ENCODE data around the gene RHCG. TPM values are rescaled to one million over a fixed set of nuclear protein-coding genes. Genes with fewer than 3 reads are reported as not detected.
"Not testable (repeated sequence)": the region's sequence is repeated elsewhere in the genome, so short reads cannot be mapped to it uniquely, and the experiment has no call there.

Gene RHCG
- total RNA-seq, 2 experiments from 2014 or later = not detected

DNA sequence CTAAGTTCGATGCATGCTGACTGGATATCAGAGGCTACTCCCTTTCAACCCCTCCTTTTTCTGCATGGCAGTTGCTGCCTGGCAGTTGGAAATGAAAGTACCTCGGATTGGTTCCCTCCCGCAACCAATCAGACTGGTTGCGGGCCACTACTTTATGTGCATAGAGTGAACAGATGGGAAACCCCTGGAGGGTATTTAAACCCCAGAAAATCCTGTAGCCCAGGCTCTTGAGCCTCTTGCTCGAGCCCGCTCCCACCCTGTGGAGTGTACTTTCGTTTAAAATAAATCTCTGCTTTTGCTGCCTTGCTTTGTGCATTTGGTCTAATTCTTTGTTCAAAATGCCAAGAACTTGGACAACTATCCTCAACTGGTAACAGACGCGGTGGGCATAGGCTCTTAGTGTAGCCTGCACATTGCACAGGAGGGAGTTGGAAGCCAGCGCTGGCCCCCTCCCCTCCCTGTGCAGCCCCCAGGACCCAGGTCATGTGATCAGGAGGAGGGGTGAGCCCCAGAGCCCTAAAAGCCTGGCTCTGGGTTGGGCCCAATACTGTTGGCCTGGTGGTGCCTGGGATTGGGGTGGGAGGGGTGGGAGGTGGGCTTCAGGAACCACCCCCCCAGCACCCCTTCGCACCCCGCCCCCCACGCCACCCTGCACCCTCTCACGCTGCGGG is 26.8 kb downstream of the RHCG start:
- H3K27me3 Mint-ChIP-seq = peaks cover 10% of the 10 kb centered on the region
- H3K4me1 Mint-ChIP-seq (ENCODE audit: low read depth) = peaks cover 3% of the 10 kb centered on the region
- ChIA-PET POLR2A (no interaction called here), CTCF (interaction anchor here (3.4 to 4.1 kb wide), 2 partner anchors 26 to 111 kb away, joined by 28 to 50 read pairs; no protein-coding TSS in a partner anchor)
- TF ChIP-seq, protein P1, sequence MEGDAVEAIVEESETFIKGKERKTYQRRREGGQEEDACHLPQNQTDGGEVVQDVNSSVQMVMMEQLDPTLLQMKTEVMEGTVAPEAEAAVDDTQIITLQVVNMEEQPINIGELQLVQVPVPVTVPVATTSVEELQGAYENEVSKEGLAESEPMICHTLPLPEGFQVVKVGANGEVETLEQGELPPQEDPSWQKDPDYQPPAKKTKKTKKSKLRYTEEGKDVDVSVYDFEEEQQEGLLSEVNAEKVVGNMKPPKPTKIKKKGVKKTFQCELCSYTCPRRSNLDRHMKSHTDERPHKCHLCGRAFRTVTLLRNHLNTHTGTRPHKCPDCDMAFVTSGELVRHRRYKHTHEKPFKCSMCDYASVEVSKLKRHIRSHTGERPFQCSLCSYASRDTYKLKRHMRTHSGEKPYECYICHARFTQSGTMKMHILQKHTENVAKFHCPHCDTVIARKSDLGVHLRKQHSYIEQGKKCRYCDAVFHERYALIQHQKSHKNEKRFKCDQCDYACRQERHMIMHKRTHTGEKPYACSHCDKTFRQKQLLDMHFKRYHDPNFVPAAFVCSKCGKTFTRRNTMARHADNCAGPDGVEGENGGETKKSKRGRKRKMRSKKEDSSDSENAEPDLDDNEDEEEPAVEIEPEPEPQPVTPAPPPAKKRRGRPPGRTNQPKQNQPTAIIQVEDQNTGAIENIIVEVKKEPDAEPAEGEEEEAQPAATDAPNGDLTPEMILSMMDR (IDR thresholded peaks at IDR 0.05) = no peak
- no peaks in the 10 kb centered on the region for H3K9me3 Mint-ChIP-seq
- H3K36me3 Mint-ChIP-seq (ENCODE audit: low read depth) = no peaks in the 10 kb centered on the region
- H3K4me3 Mint-ChIP-seq = no peak overlapping the region
- intact Hi-C loops (cut with micrococcal nuclease) = loop anchor here (5.0 kb wide), 1 partner anchor 112 kb away; no protein-coding TSS in a partner anchor
- DNase-seq = no peak
- no peak overlapping the region for H3K27ac Mint-ChIP-seq
- ATAC-seq = no peak

DNA sequence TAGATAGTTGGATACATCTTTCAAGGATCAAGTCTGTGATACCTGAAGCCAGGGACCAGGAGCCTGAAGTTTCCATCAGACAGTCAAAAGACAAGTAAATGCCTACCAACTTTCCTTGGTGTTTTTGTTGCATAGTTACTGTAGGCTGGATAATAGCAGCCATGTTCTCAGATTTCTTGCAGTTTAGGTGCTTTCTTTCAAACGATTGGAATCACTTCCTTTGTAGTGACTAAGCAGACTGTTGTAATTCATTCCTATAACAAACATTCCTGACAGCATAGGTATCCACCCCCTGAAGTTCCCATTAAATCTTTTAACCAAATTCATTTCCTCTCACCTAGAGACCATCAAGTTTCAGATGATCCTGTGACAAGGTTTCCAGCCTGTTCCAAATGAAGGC is 27.6 kb downstream of the RHCG start:
- H3K9me3 Mint-ChIP-seq; H3K4me1 Mint-ChIP-seq (ENCODE audit: low read depth); ATAC-seq; intact Hi-C loops (cut with micrococcal nuclease); H3K27ac Mint-ChIP-seq; DNase-seq; H3K4me3 Mint-ChIP-seq; H3K36me3 Mint-ChIP-seq (ENCODE audit: low read depth); POLR2A ChIA-PET: not testable (repeated sequence)
- H3K27me3 Mint-ChIP-seq = peaks cover 10% of the 10 kb centered on the region
- CTCF ChIA-PET = interaction anchor here (1.0 kb wide), 1 partner anchor 110 kb away, joined by 3 read pairs; no protein-coding TSS in a partner anchor

DNA sequence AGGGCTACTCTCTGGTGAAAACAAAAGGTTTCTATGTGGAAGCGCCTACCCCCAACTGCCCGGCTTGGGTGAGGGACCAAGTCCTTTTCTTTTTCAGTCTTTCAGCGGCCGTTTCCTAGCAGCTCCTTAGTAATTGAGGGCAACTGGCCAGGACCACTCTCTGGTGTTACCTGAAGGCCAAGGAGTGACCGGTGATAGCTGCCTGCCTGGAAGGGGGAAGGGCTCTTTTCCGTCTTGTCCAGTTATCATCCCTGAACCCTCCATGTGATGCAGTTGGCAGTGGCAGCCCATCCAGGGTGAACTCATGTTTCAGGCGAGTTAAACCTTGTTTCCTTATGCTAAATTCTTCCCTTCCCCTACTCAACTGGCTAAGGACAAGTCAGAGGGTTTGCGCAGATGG is 33.3 kb downstream of the RHCG start:
- CTCF ChIA-PET = interaction anchor here (1.5 kb wide), 1 partner anchor 33 kb away, joined by 3 read pairs; no protein-coding TSS in a partner anchor
- Mint-ChIP-seq H3K9me3 (no peaks in the 10 kb centered on the region), H3K4me1 (ENCODE audit: low read depth) (no peaks in the 10 kb centered on the region), H3K27me3 (peaks cover 2% of the 10 kb centered on the region), H3K36me3 (ENCODE audit: low read depth) (no peaks in the 10 kb centered on the region), H3K27ac (no peak overlapping the region), H3K4me3 (no peak overlapping the region)
- POLR2A ChIA-PET = no interaction called here
- TF ChIP-seq, protein P1 (IDR thresholded peaks at IDR 0.05) = no peak
- no peak for DNase-seq
- intact Hi-C loops (cut with micrococcal nuclease) = no loop called here
- ATAC-seq = no peak

DNA sequence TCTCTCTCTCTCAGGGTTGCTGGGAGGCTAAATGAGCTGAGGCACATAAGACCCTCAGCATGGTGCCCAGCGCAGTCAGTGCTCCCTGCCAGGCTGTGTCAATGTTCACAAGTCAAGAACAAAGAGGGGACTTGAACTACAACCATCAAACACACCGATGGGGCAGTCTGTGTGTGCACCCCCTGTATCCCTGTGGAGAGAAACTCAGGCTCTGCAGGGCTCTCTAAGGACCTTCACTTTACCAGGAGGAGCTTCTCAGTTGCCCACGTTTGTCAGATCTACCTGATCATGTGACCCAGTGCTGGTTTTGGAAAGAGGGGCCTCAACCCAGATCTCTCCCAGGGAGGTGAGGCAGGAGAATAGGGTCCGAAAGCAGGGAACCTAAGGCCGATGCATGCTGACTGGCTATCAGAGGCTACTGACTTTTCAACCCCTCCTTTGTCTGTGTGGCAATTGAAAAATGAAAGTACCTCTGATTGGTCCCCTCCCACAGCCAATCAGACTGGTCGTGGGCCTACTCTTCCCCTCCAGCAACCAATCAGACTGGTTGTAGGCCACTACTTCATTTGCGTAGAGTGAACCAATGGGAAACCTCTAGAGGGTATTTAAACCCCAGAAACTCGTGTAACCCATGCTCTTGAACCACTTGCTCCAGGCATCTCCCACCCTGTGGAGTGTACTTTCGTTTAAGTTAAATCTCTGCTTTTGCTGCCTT is 34.0 kb downstream of the RHCG start:
- H3K9me3 Mint-ChIP-seq = peaks cover 1% of the 10 kb centered on the region
- ATAC-seq (peak; percentile 45), DNase-seq (no peak)
- H3K36me3 Mint-ChIP-seq (ENCODE audit: low read depth) = no peaks in the 10 kb centered on the region
- TF ChIP-seq, protein P1 (IDR thresholded peaks at IDR 0.05) = no peak
- H3K4me1 Mint-ChIP-seq (ENCODE audit: low read depth) = no peaks in the 10 kb centered on the region
- CTCF ChIA-PET = interaction anchor here (1.0 to 1.5 kb wide), 2 partner anchors 10 to 32 kb away, joined by 3 read pairs; no protein-coding TSS in a partner anchor
- intact Hi-C loops (cut with micrococcal nuclease) = no loop called here
- POLR2A ChIA-PET = no interaction called here
- peaks cover 2% of the 10 kb centered on the region for H3K27me3 Mint-ChIP-seq
- H3K27ac Mint-ChIP-seq = no peak overlapping the region
- no peak overlapping the region for H3K4me3 Mint-ChIP-seq

DNA sequence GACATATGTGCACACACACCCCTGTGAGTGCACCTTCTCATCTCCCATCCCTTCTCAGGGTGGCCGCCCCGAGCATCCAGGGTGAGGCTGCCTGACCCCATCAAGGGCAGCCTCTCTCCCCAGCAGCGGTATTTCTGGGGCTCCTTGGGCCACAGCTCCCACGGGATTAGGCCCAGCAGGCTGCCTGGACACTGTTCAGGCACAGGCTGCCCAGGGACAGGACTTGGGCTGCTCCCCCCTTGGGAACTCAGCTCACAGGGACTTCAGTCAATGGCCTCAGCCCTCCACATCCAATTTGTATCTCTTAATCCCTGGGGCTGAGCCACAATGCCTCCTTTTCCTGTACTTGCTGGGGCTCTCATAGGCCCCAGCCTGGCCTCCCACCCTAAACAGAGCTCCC is 35.0 kb downstream of the RHCG start:
- H3K4me1 Mint-ChIP-seq (ENCODE audit: low read depth) = no peaks in the 10 kb centered on the region
- no peak overlapping the region for H3K27ac Mint-ChIP-seq
- DNase-seq = no peak
- H3K27me3 Mint-ChIP-seq = peaks cover 2% of the 10 kb centered on the region
- H3K4me3 Mint-ChIP-seq = no peak overlapping the region
- no peak for ATAC-seq
- ChIA-PET CTCF (no interaction called here), POLR2A (no interaction called here)
- H3K9me3 Mint-ChIP-seq = peaks cover 6% of the 10 kb centered on the region
- TF ChIP-seq, protein P1 (IDR thresholded peaks at IDR 0.05) = no peak
- intact Hi-C loops (cut with micrococcal nuclease) = no loop called here
- H3K36me3 Mint-ChIP-seq (ENCODE audit: low read depth) = no peaks in the 10 kb centered on the region

Measured in activated CD8-positive, alpha-beta T cell treated with anti-CD3 and anti-CD28 coated beads for 36 hours (primary cell).